OCI-LY1 (cell line): ENCODE measurements around the gene SPINK1.
"Not testable (repeated sequence)": the region's sequence is repeated elsewhere in the genome, so short reads cannot be mapped to it uniquely, and the experiment has no call there.

Experiments
- H2AFZ ChIP-seq: fragments of 200-600 bp; sonication (generic), shearing (Covaris generic); 2 replicates; pipeline ENCODE4 v1.6.0; 2014; ENCODE audit warnings: antibody characterized with exemption, mild to moderate bottlenecking, low read length
- H3F3A ChIP-seq: fragments of 200-600 bp; sonication (generic), shearing (Covaris generic); 2 replicates; pipeline ENCODE4 v1.6.0; 2014; ENCODE audit warnings: mild to moderate bottlenecking, antibody characterized with exemption, low read length, moderate library complexity; ENCODE audit not compliant: insufficient read depth
- H3K27ac ChIP-seq: fragments of 200-600 bp; sonication (generic); 2 replicates; pipeline ENCODE4 v1.5.1; 2014; ENCODE audit warnings: low read length, mixed run types, mild to moderate bottlenecking, low read depth; ENCODE audit not compliant: poor library complexity, severe bottlenecking
- H3K27me3 ChIP-seq: fragments of 200-600 bp; sonication (generic); 2 replicates; pipeline ENCODE4 v1.6.0; 2014; ENCODE audit warnings: antibody characterized with exemption, mild to moderate bottlenecking, low read length, moderate library complexity; ENCODE audit not compliant: insufficient read depth
- H3K36me3 ChIP-seq: fragments of 200-600 bp; sonication (generic); 2 replicates; pipeline ENCODE4 v1.6.1; 2014; ENCODE audit warnings: mild to moderate bottlenecking, antibody characterized with exemption, low read length, moderate library complexity, mixed read lengths; ENCODE audit not compliant: insufficient read depth
- H3K4me1 ChIP-seq: fragments of 200-600 bp; sonication (generic); 2 replicates; pipeline ENCODE4 v1.5.1; 2014; ENCODE audit warnings: mild to moderate bottlenecking, low read length, moderate library complexity; ENCODE audit not compliant: insufficient read depth, severe bottlenecking
- H3K4me2 ChIP-seq: fragments of 200-600 bp; sonication (generic), shearing (Covaris generic); 2 replicates; pipeline ENCODE4 v1.6.1; 2014; ENCODE audit warnings: low read length
- H3K4me3 ChIP-seq: fragments of 200-600 bp; sonication (generic); 2 replicates; pipeline ENCODE4 v1.5.1; 2014; ENCODE audit warnings: low read length, low read depth, mild to moderate bottlenecking, mixed read lengths; ENCODE audit not compliant: poor library complexity, severe bottlenecking
- H3K79me2 ChIP-seq: fragments of 200-600 bp; shearing (Covaris generic); 2 replicates; pipeline ENCODE4 v1.6.1; 2016; ENCODE audit warnings: mixed run types, low read length, mixed read lengths; ENCODE audit not compliant: insufficient read depth
- H3K9ac ChIP-seq: fragments of 200-600 bp; sonication (generic), shearing (Covaris generic); 2 replicates; pipeline ENCODE4 v1.6.1; 2014; ENCODE audit warnings: mild to moderate bottlenecking, low read length, mixed read lengths
- H3K9me2 ChIP-seq: fragments of 200-600 bp; sonication (generic), shearing (Covaris generic); 2 replicates; pipeline ENCODE4 v1.6.1; 2014; ENCODE audit warnings: low read depth, mild to moderate bottlenecking, low read length, mixed read lengths
- H3K9me3 ChIP-seq: fragments of 200-600 bp; shearing (Covaris generic); 2 replicates; pipeline ENCODE4 v1.6.1; 2014; ENCODE audit warnings: low read length, mixed read lengths
- H4K20me1 ChIP-seq: fragments of 200-600 bp; sonication (generic), shearing (Covaris generic); 2 replicates; pipeline ENCODE4 v1.6.0; 2016; ENCODE audit warnings: mild to moderate bottlenecking, low read length; ENCODE audit not compliant: insufficient read depth
- EZH2 ChIP-seq: fragments of 200-600 bp; sonication (generic), shearing (Covaris generic); IDR thresholded peaks from 2 replicates; pipeline ENCODE4 v1.8.0; 2017; ENCODE audit warnings: borderline replicate concordance, mixed run types, mild to moderate bottlenecking, antibody characterized with exemption, low read length, moderate library complexity, mixed read lengths
- TF ChIP-seq, protein P1 (sequence below): fragments of 200-600 bp; sonication (generic), shearing (Covaris generic); IDR thresholded peaks from 2 replicates; pipeline ENCODE4 v1.5.1; 2017; ENCODE audit warnings: mild to moderate bottlenecking, antibody characterized with exemption, low read length, moderate library complexity, mixed read lengths

The SPINK1 gene

DNA sequence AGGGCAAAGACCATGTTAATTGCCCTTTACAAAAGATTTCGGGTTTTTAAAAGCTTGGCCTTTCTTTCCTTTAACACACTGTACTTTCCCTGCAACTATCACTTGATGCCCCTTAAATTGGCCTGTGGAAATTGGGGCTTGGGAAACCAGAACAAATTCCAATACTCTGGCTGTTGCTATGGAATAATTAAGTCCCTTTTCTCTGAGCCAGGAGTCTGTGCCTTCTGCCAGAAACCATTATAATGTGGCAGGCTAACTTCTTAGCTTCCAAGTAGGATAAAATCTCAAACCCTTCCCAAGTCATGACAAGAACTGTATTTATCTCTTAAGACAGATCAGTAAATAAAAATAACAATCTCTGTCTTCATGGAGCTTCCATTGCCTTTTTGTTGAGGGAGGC is 1.1 kb upstream of the SPINK1 start:
- Histone ChIP-seq H3K9me2 (no peaks in the 10 kb centered on the region), H3K4me2 (no peak overlapping the region), H2AFZ (no peak overlapping the region), H3K9ac (no peak overlapping the region), H3K27me3 (no peaks in the 10 kb centered on the region), H3K36me3 (no peaks in the 10 kb centered on the region), H3K9me3 (no peaks in the 10 kb centered on the region), H4K20me1 (no peaks in the 10 kb centered on the region), H3F3A (no peaks in the 10 kb centered on the region), H3K4me1 (no peaks in the 10 kb centered on the region), H3K4me3 (no peak overlapping the region), H3K27ac (no peak overlapping the region), H3K79me2 (no peaks in the 10 kb centered on the region)
- TF ChIP-seq, protein P1, sequence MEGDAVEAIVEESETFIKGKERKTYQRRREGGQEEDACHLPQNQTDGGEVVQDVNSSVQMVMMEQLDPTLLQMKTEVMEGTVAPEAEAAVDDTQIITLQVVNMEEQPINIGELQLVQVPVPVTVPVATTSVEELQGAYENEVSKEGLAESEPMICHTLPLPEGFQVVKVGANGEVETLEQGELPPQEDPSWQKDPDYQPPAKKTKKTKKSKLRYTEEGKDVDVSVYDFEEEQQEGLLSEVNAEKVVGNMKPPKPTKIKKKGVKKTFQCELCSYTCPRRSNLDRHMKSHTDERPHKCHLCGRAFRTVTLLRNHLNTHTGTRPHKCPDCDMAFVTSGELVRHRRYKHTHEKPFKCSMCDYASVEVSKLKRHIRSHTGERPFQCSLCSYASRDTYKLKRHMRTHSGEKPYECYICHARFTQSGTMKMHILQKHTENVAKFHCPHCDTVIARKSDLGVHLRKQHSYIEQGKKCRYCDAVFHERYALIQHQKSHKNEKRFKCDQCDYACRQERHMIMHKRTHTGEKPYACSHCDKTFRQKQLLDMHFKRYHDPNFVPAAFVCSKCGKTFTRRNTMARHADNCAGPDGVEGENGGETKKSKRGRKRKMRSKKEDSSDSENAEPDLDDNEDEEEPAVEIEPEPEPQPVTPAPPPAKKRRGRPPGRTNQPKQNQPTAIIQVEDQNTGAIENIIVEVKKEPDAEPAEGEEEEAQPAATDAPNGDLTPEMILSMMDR, result no peak
- no peak for TF ChIP-seq EZH2

DNA sequence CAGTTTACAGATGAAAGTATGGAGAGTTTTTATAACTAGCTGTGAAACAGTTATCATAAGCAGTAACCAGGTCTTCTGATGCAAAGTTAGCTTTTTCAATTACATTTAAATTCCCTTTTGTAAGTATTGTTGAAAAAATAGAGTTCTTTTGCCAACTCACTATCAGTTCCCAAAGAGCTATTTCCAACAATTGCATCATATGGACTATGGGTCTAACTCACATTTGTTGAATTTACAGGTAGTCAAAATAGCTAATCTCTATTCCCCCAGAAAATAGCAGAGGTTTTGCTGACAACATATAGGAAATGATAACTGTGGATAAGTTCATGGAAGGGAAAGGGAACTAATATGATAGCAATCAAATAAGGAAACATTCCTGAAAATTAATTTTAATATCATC is 1.4 kb downstream of the SPINK1 start:
- Histone ChIP-seq H3F3A (no peaks in the 10 kb centered on the region), H3K27ac (no peak overlapping the region), H3K27me3 (no peaks in the 10 kb centered on the region), H3K4me2 (no peak overlapping the region), H3K9me2 (no peaks in the 10 kb centered on the region), H3K79me2 (no peaks in the 10 kb centered on the region), H3K36me3 (no peaks in the 10 kb centered on the region), H2AFZ (no peak overlapping the region), H4K20me1 (no peaks in the 10 kb centered on the region), H3K4me3 (no peak overlapping the region), H3K9me3 (no peaks in the 10 kb centered on the region), H3K9ac (no peak overlapping the region), H3K4me1 (no peaks in the 10 kb centered on the region)
- TF ChIP-seq EZH2, result no peak
- TF ChIP-seq, protein P1, result no peak

DNA sequence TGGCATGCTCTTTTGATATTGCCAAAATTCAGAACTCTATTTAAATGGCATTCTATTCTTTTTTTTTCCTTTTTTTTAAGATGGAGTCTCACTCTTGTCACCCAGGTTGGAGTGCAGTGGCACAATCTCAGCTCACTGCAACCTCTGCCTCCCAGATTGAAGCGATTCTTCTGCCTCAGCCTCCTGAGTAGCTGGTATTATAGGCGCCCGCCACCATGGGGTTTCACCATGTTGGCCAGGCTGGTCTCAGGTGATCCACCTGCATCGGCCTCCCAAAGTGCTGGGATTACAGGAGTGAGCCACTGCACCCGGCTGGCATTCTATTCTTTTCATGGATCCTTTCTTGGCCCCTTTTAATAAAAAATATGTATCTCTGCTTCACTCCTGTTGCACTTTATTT is 4.5 kb downstream of the SPINK1 start:
- H3K4me2 ChIP-seq, H3K9me2 ChIP-seq, H3K79me2 ChIP-seq, H3K9ac ChIP-seq, H4K20me1 ChIP-seq, H3K36me3 ChIP-seq, H3K4me3 ChIP-seq, H3K4me1 ChIP-seq, H3K9me3 ChIP-seq, H3K27me3 ChIP-seq, H2AFZ ChIP-seq, H3K27ac ChIP-seq, H3F3A ChIP-seq: not testable (repeated sequence)

DNA sequence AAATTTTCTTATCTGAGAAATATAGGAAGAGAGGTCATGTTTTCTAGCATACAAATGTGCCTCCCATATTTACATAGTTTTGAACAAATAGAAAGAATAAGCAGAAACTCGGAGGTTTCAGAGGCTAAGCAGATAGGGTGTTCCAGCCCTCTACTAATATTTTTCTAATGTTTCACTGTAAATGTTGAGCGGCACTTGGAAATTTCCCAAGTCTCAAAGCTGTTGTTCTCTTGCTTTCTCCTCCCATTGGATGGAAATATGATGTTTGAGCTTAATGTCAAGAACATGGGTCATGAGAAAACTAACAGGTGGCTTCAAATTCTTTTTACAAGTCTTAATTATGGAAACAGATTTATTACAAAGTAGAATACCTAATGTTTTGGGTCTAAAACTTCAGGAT is 5.1 kb downstream of the SPINK1 start:
- no peaks in the 10 kb centered on the region for H3K9me2 ChIP-seq
- no peak overlapping the region for H3K9ac ChIP-seq
- H3K9me3 ChIP-seq, result no peaks in the 10 kb centered on the region
- no peaks in the 10 kb centered on the region for H3F3A ChIP-seq
- TF ChIP-seq EZH2, result no peak
- TF ChIP-seq, protein P1, result no peak
- H3K36me3 ChIP-seq, result no peaks in the 10 kb centered on the region
- H3K4me3 ChIP-seq, result no peak overlapping the region
- H4K20me1 ChIP-seq, result no peaks in the 10 kb centered on the region
- no peaks in the 10 kb centered on the region for H3K79me2 ChIP-seq
- H3K27ac ChIP-seq, result no peak overlapping the region
- H3K27me3 ChIP-seq, result no peaks in the 10 kb centered on the region
- H3K4me1 ChIP-seq, result no peaks in the 10 kb centered on the region
- no peak overlapping the region for H2AFZ ChIP-seq
- H3K4me2 ChIP-seq, result no peak overlapping the region
